IMR-90 (cell line): ENCODE results near the gene POLD1. TPM values are rescaled to one million over a fixed set of nuclear protein-coding genes. Genes with fewer than 3 reads are reported as not detected.
A peak's percentile ranks its signal among the peaks of the same experiment; 100 is the strongest.

Experiments used
- ATAC-seq: fragments of 200-7000 bp; cut with Tn5 transposase; 2 replicates; pipeline ENCODE4 v1.9.1; 2020; ENCODE audit warnings: low read depth, mild to moderate bottlenecking, moderate library complexity
- BruUV-seq: library from RNA; stranded (reverse); fragments of 400-500 nt; replicated peaks from 2 replicates; lab custom pipeline; 2021; lab: Mats Ljungman, UMichigan
- CTCF ChIA-PET: fragments of 300-600 bp; formaldehyde crosslinking; extraction: SDS; loops from one replicate; lab custom pipeline; 2021; ENCODE audit warnings: antibody characterized with exemption; lab: Yijun Ruan, JAX
- POLR2A ChIA-PET: fragments of 300-600 bp; sonication (Branson Sonifier 250); formaldehyde crosslinking; loops from one replicate; lab custom pipeline; 2022; ENCODE audit warnings: antibody characterized with exemption; ENCODE audit not compliant: unreplicated experiment; lab: Charles Lee
- DNase-seq: peaks from one replicate; pipeline ENCODE4 v3.0.0; 2013
- H2AFZ ChIP-seq: replicated peaks from 2 replicates; pipeline ENCODE3; 2013; ENCODE audit warnings: low read length, mild to moderate bottlenecking; ENCODE audit not compliant: poor library complexity
- H2AK5ac ChIP-seq: 2 replicates; pipeline ENCODE4 v1.6.1; 2013; ENCODE audit warnings: low read depth, low read length, inconsistent platforms
- H2AK9ac ChIP-seq: replicated peaks from 2 replicates; pipeline ENCODE3; 2013; ENCODE audit warnings: mild to moderate bottlenecking, low read depth, low read length, moderate library complexity; ENCODE audit not compliant: poor library complexity
- H2BK120ac ChIP-seq: 2 replicates; pipeline ENCODE4 v1.6.1; 2013; ENCODE audit warnings: low read depth, low read length, inconsistent platforms
- H2BK15ac ChIP-seq: 3 replicates; pipeline ENCODE4 v1.6.1; 2013; ENCODE audit warnings: low read depth, low read length, inconsistent platforms
- H2BK20ac ChIP-seq: 2 replicates; pipeline ENCODE4 v1.6.1; 2013; ENCODE audit warnings: low read depth, mild to moderate bottlenecking, inconsistent platforms, low read length, moderate library complexity
- H2BK5ac ChIP-seq: 2 replicates; pipeline ENCODE4 v1.6.1; 2013; ENCODE audit warnings: mild to moderate bottlenecking, low read depth, low read length, inconsistent platforms; ENCODE audit not compliant: poor library complexity, severe bottlenecking
- H3K14ac ChIP-seq: replicated peaks from 2 replicates; pipeline ENCODE4 v1.6.1; 2013; ENCODE audit warnings: low read depth, low read length, inconsistent platforms
- H3K18ac ChIP-seq: 2 replicates; pipeline ENCODE4 v1.6.1; 2013; ENCODE audit warnings: low read depth, low read length, control low read depth
- H3K23ac ChIP-seq: 2 replicates; pipeline ENCODE4 v1.6.1; 2013; ENCODE audit warnings: low read depth, low read length, inconsistent platforms
- H3K27ac ChIP-seq: 2 replicates; pipeline ENCODE4 v1.5.1; 2013; ENCODE audit warnings: mild to moderate bottlenecking, control low read depth, low read length; ENCODE audit not compliant: insufficient read depth
- H3K27me3 ChIP-seq: 2 replicates; pipeline ENCODE4 v1.6.1; 2013; ENCODE audit warnings: low read length; ENCODE audit not compliant: control insufficient read depth, insufficient read depth
- H3K36me3 ChIP-seq: 2 replicates; pipeline ENCODE4 v1.6.1; 2013; ENCODE audit warnings: low read length, mixed read lengths; ENCODE audit not compliant: control insufficient read depth, insufficient read depth
- H3K4ac ChIP-seq: 2 replicates; pipeline ENCODE4 v1.6.1; 2013; ENCODE audit warnings: low read depth, low read length, inconsistent platforms
- H3K4me1 ChIP-seq: 2 replicates; pipeline ENCODE4 v1.6.1; 2013; ENCODE audit warnings: low read length, mixed read lengths; ENCODE audit not compliant: control insufficient read depth, insufficient read depth
- H3K4me2 ChIP-seq: 2 replicates; pipeline ENCODE4 v1.6.1; 2013; ENCODE audit warnings: low read depth, mild to moderate bottlenecking, control low read depth, low read length, moderate library complexity
- H3K4me3 ChIP-seq: 2 replicates; pipeline ENCODE4 v1.5.1; 2013; ENCODE audit warnings: low read depth, mild to moderate bottlenecking, control low read depth, low read length, moderate library complexity; ENCODE audit not compliant: insufficient read depth
- H3K56ac ChIP-seq: 2 replicates; pipeline ENCODE4 v1.6.1; 2013; ENCODE audit warnings: low read length, inconsistent platforms; ENCODE audit not compliant: insufficient read depth; ENCODE audit errors: extremely low read depth
- H3K79me1 ChIP-seq, 2 experiments: 2 replicates each; pipeline ENCODE4 v1.6.1; 2013; ENCODE audit warnings: low read length in 2 of 2, inconsistent platforms in 1 of 2, low read depth in 1 of 2
- H3K9ac ChIP-seq: 2 replicates; pipeline ENCODE4 v1.6.1; 2013; ENCODE audit warnings: low read depth, low read length, control low read depth
- H3K9me1 ChIP-seq: 2 replicates; pipeline ENCODE4 v1.6.1; 2013; ENCODE audit warnings: low read length, inconsistent platforms; ENCODE audit not compliant: insufficient read depth
- H3K9me3 ChIP-seq: 2 replicates; pipeline ENCODE4 v1.6.1; 2013; ENCODE audit warnings: low read length; ENCODE audit not compliant: control insufficient read depth, insufficient read depth
- H4K20me1 ChIP-seq: 2 replicates; pipeline ENCODE4 v1.6.1; 2013; ENCODE audit warnings: low read length, inconsistent platforms; ENCODE audit not compliant: insufficient read depth
- H4K5ac ChIP-seq: 2 replicates; pipeline ENCODE4 v1.6.1; 2013; ENCODE audit warnings: mild to moderate bottlenecking, low read depth, low read length, control low read depth
- H4K8ac ChIP-seq, 2 experiments: 2 replicates each; pipeline ENCODE4 v1.6.1; 2013; ENCODE audit warnings: low read depth in 2 of 2, low read length in 2 of 2, control low read depth in 1 of 2, inconsistent platforms in 1 of 2
- H4K91ac ChIP-seq: 2 replicates; pipeline ENCODE4 v1.6.1; 2013; ENCODE audit warnings: low read depth, low read length, inconsistent platforms; ENCODE audit not compliant: insufficient read depth
- CEBPB ChIP-seq: IDR thresholded peaks from 2 replicates; pipeline ENCODE4 v1.6.1; 2012; ENCODE audit warnings: low read depth, low read length, improper control_type of control experiment
- CHD1 ChIP-seq: IDR thresholded peaks from 2 replicates; pipeline ENCODE4 v1.6.1; 2012; ENCODE audit warnings: low read depth, low read length, improper control_type of control experiment
- MAZ ChIP-seq: IDR thresholded peaks from 2 replicates; pipeline ENCODE4 v1.6.1; 2012; ENCODE audit warnings: low read depth, mild to moderate bottlenecking, low read length, improper control_type of control experiment, moderate library complexity, borderline replicate concordance
- MXI1 ChIP-seq: IDR thresholded peaks from 2 replicates; pipeline ENCODE4 v1.6.1; 2012; ENCODE audit warnings: low read depth, mild to moderate bottlenecking, low read length, moderate library complexity, borderline replicate concordance
- POLR2A ChIP-seq: IDR thresholded peaks from 2 replicates; pipeline ENCODE4 v1.6.1; 2012; ENCODE audit warnings: mild to moderate bottlenecking, low read depth, low read length
- RAD21 ChIP-seq: IDR thresholded peaks from 2 replicates; pipeline ENCODE4 v1.6.1; 2012; ENCODE audit warnings: low read length, improper control_type of control experiment
- SMC3 ChIP-seq: fragments of 150-350 bp; IDR thresholded peaks from 2 replicates; pipeline ENCODE4 v1.6.1; 2016; ENCODE audit warnings: low read depth, mild to moderate bottlenecking, antibody characterized with exemption, low read length, moderate library complexity
- WGBS, 2 experiments: methylation state at CpG; one replicate each; pipeline versions ENCODE4 v1.1.5 to v1.1.7; 2013; ENCODE audit warnings: missing lambda C conversion rate in 2 of 2; ENCODE audit not compliant: insufficient read length in 1 of 2; ENCODE audit errors: extremely low coverage in 2 of 2; 5-methylcytosine and 5-hydroxymethylcytosine counted together
- dilution Hi-C: fragments of 300-500 bp; cut with HindIII; formaldehyde crosslinking; loops from one replicate; pipeline ENCODE4 v1.14.3; 2018; ENCODE audit warnings: low sequenced_read_pairs; ENCODE audit not compliant: unreplicated experiment
- in situ Hi-C: fragments of 300-500 bp; cut with MboI; formaldehyde crosslinking; loops from 3 replicates; pipeline ENCODE4 v1.14.3; 2019; ENCODE audit warnings: low sequenced_read_pairs, inconsistent platforms, mixed read lengths
- intact Hi-C: fragments of 100-400 bp; cut with micrococcal nuclease; formaldehyde crosslinking; loops from 2 replicates; pipeline ENCODE4 v1.10.0; 2022
- polyA plus RNA-seq, 3 experiments: library from polyadenylated mRNA; depleted of rRNA; stranded (reverse); fragments of >200 nt; gene quantifications; 2 replicates each; pipeline ENCODE4 v1.2.3, GENCODE V29; 2012; ENCODE audit warnings: low replicate concordance in 1 of 3
- total RNA-seq: library from RNA; depleted of rRNA; stranded (reverse); fragments of >200 nt; gene quantifications from 2 replicates; pipeline ENCODE4 v1.2.3, GENCODE V29; 2012
- TF ChIP-seq, protein P1 (sequence below): fragments of 150-350 bp; IDR thresholded peaks from 2 replicates; pipeline ENCODE4 v1.6.1; 2016; ENCODE audit warnings: low read depth, mild to moderate bottlenecking, low read length, moderate library complexity, borderline replicate concordance

Gene POLD1
- total and polyA plus RNA-seq, 2 of the 4 experiments (the other 2 are of a cell fraction), result 13.8 to 28.9 TPM

DNA sequence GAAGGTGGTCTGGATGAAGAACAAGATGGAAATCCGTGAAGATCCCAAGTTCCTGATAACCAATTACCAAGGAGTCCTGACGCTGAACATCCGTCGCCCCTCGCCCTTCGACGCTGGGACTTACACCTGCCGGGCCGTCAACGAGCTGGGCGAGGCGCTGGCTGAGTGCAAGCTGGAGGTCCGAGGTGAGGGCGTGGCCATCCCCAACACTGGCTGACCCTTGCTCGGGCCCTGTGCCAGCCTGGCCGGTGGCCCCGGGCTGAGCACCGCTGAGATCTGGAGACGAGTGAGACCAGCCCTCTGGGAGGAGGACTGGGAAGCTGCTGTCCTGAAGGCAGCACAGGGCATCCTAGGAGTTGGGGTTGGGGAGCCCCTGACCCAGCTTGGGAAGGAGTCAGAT is 80.2 kb downstream of the POLD1 start:
- Histone ChIP-seq H2AK9ac (no peak overlapping the region), H2BK5ac (no peak overlapping the region), H2BK120ac (no peak overlapping the region), H2AFZ (peak overlapping the region; percentile 49), H3K18ac (no peak overlapping the region), H4K20me1 (no peaks in the 10 kb centered on the region), H3K4ac (no peak overlapping the region), H3K56ac (no peak overlapping the region), H3K79me1 (no peaks in the 10 kb centered on the region), H4K91ac (no peak overlapping the region), H2AK5ac (no peak overlapping the region), H2BK20ac (no peak overlapping the region), H3K4me1 (no peaks in the 10 kb centered on the region), H3K36me3 (no peaks in the 10 kb centered on the region), H3K27ac (no peak overlapping the region), H4K5ac (no peak overlapping the region), H3K9ac (no peak overlapping the region), H3K4me2 (no peak overlapping the region), H2BK15ac (no peak overlapping the region), H4K8ac (no peak overlapping the region), H3K9me3 (no peaks in the 10 kb centered on the region), H3K27me3 (peaks cover 2% of the 10 kb centered on the region; the same call in 1 of the 2 replicates), H3K4me3 (no peak overlapping the region), H3K23ac (no peak overlapping the region), H3K9me1 (no peaks in the 10 kb centered on the region), H3K14ac (no peak overlapping the region)
- TF ChIP-seq CHD1 (no peak), RAD21 (no peak), MAZ (no peak), CEBPB (no peak), SMC3 (no peak), MXI1 (no peak), POLR2A (no peak)
- TF ChIP-seq, protein P1, sequence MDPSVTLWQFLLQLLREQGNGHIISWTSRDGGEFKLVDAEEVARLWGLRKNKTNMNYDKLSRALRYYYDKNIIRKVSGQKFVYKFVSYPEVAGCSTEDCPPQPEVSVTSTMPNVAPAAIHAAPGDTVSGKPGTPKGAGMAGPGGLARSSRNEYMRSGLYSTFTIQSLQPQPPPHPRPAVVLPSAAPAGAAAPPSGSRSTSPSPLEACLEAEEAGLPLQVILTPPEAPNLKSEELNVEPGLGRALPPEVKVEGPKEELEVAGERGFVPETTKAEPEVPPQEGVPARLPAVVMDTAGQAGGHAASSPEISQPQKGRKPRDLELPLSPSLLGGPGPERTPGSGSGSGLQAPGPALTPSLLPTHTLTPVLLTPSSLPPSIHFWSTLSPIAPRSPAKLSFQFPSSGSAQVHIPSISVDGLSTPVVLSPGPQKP, result no peak
- BruUV-seq, result no TSS peak
- WGBS, 2 experiments, result 84% methylated on average over 10 of the region's 19 CpGs; no CpG with 5 or more reads in 1 of the 2 experiments
- intact Hi-C loops (no loop called here), in situ Hi-C loops (loop anchor here (5.0 kb wide), 1 partner anchor 97 kb away; the partner anchor contains the start of gene NAPSA), dilution Hi-C loops (no loop called here)
- ATAC-seq (no peak), DNase-seq (no peak)
- CTCF ChIA-PET, result no interaction called here
- POLR2A ChIA-PET, result no interaction called here
